Epithelial cell of esophagus (primary cell): ENCODE data around the gene RIOK3.
A peak's percentile ranks its signal among the peaks of the same experiment; 100 is the strongest.

Experiments used
- DNase-seq: peaks from one replicate; pipeline ENCODE4 v3.0.0; 2010; ENCODE audit warnings: low read depth
- H3K4me3 ChIP-seq: 2 replicates; pipeline ENCODE4 v1.5.1; 2011; ENCODE audit warnings: mild to moderate bottlenecking, low read length, control low read depth
- TF ChIP-seq, protein P1 (sequence below): IDR thresholded peaks from 2 replicates; pipeline ENCODE4 v1.5.1; 2011; ENCODE audit warnings: low read depth, mild to moderate bottlenecking, low read length, control low read depth, inconsistent platforms; ENCODE audit not compliant: insufficient read depth; ENCODE audit errors: missing control alignments

RIOK3 gene

DNA sequence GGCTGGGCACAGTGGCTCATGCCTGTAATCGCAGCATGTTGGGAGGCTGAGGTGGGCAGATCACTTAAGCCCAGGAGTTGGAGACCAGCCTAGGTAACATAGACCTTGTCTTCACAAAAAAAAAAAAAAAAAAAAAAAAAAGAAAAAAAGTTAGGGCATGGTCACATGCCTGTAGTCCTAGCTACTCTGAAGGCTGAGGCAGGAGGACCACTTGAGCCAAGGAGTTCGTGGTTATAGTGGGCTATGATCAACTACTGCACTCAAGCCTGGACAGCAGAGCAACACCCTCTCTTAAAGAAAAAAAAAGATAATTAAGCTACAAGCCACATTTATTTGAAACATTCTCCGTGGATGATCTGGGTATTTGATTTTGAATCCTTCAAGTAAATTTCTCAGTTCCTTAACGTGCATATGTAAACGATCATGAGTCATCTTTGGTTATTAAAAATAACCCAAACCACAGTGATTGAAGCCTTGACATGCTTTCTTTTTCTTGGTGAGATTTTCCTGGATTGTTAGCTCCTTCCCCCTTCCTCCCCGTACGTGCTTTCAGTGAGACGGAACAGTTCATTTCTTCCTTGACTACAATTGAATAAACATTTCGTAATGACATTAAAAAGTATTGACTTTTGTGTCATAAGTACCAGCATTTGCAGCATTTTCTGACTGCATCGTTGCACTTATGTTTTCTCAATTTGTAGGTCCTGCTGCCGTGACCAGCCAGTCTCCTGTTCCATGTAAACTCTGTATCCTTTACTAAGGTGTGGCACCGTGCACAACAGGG, 70.5 kb downstream of the RIOK3 start:
- DNase-seq, result peak; percentile 51
- H3K4me3 ChIP-seq, result no peak overlapping the region
- TF ChIP-seq, protein P1, sequence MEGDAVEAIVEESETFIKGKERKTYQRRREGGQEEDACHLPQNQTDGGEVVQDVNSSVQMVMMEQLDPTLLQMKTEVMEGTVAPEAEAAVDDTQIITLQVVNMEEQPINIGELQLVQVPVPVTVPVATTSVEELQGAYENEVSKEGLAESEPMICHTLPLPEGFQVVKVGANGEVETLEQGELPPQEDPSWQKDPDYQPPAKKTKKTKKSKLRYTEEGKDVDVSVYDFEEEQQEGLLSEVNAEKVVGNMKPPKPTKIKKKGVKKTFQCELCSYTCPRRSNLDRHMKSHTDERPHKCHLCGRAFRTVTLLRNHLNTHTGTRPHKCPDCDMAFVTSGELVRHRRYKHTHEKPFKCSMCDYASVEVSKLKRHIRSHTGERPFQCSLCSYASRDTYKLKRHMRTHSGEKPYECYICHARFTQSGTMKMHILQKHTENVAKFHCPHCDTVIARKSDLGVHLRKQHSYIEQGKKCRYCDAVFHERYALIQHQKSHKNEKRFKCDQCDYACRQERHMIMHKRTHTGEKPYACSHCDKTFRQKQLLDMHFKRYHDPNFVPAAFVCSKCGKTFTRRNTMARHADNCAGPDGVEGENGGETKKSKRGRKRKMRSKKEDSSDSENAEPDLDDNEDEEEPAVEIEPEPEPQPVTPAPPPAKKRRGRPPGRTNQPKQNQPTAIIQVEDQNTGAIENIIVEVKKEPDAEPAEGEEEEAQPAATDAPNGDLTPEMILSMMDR, result no peak

GRCh38 chr18:23524213-23524707, 71.2 kb downstream of the RIOK3 start:
- H3K4me3 ChIP-seq, result no peak overlapping the region
- TF ChIP-seq, protein P1, result no peak
- DNase-seq, result no peak

GRCh38 chr18:23526501-23527063, 73.5 kb downstream of the RIOK3 start:
- no peak for DNase-seq
- TF ChIP-seq, protein P1, result no peak
- no peak overlapping the region for H3K4me3 ChIP-seq

DNA sequence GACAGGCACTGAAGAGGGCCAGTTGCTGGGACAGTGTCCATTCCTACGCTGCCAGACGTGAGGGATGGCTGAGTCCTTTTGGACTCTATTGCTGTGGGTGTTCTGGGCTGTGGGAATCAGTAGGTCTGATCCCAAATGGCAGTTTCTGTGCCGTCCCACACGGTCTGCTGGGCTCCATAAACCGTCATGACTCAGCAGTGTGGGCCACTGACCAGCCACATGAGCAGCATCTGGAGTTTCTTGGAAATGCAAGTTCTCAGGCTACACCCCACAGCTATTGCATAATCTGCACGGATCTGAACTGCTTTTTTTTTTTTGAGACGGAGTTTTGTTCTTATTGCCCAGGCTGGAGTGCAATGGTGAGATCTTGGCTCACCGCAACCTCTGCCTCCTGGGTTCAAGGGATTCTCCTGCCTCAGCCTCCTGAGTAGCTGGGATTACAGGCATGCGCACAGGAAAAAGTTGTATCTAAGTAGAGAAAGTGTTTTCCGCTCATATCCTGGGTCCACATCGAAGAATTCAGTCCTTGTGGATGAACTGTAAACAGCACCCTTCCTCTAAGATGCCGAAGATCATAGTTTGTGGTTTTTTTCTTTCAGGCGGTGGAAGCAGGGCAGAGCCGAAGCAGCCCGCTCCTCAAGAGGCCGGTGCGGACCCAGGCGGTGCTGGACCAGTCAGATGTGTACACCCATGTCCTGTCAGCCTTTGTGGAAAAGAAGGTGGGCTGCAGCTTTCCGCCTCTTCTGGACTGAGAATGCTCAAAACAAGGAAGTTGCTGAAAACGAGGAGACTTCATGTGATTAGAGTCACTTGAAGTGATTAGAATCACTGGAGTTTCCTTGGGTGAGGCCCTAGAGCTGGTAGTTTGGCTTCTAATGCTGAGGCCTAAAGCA, 75.7 kb downstream of the RIOK3 start:
- no peak for DNase-seq
- H3K4me3 ChIP-seq, result no peak overlapping the region
- TF ChIP-seq, protein P1, result no peak

DNA sequence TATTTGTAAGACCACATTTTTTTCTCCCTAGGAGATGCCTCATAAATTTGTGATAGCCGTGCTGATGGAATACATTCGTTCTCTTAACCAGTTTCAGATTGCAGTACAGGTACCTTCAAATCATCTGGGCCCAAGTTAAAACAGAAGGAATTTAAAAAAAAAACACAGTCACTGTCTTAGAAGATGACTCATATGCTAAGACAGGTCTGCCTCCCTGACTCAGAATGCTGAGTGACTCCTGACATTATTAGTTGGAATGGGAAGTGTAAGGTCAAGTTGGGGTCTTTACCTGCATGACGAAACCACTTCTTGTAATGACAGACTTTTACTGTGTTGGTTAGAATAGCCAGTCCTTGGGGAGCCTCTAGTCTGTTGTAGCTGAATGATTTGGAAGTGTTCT, 76.5 kb downstream of the RIOK3 start:
- TF ChIP-seq, protein P1, result no peak
- H3K4me3 ChIP-seq, result no peak overlapping the region
- DNase-seq, result peak; percentile 90

GRCh38 chr18:23530195-23530594, 77.1 kb downstream of the RIOK3 start:
- no peak for DNase-seq
- H3K4me3 ChIP-seq, result no peak overlapping the region
- TF ChIP-seq, protein P1, result no peak
